AG04450 (cell line): ENCODE measurements around the gene SIGLEC11. TPM values are rescaled to one million over a fixed set of nuclear protein-coding genes. Genes with fewer than 3 reads are reported as not detected.

Experiments used
- CTCF ChIA-PET: fragments of 300-600, 350-600 bp; formaldehyde crosslinking; extraction: SDS; loops from one replicate; lab custom pipeline; 2022; ENCODE audit warnings: antibody characterized with exemption, inconsistent platforms; lab: Charles Lee
- POLR2A ChIA-PET: fragments of 350-600 bp; formaldehyde crosslinking; extraction: SDS; loops from one replicate; lab custom pipeline; 2021; ENCODE audit warnings: antibody characterized with exemption, inconsistent platforms; lab: Yijun Ruan, JAX
- DNase-seq: peaks from one replicate; pipeline ENCODE4 v3.0.0-alpha.2; 2011; ENCODE audit warnings: low read depth, low spot score
- H3K27ac ChIP-seq: one replicate; pipeline ENCODE4 v1.5.1; 2012; ENCODE audit warnings: low read depth, low read length, control low read depth
- H3K27me3 ChIP-seq: one replicate; pipeline ENCODE4 v1.6.0; 2012; ENCODE audit warnings: low read length; ENCODE audit not compliant: control insufficient read depth, insufficient read depth
- H3K4me3 ChIP-seq: 2 replicates; pipeline ENCODE4 v1.5.1; 2011; ENCODE audit warnings: mild to moderate bottlenecking, low read depth, low read length, control low read depth
- H3K9me3 ChIP-seq: 2 replicates; pipeline ENCODE4 v1.5.1; 2012; ENCODE audit warnings: low read length; ENCODE audit not compliant: control insufficient read depth, insufficient read depth
- CTCF ChIP-seq: IDR thresholded peaks from 2 replicates; pipeline ENCODE4 v1.5.1; 2011; ENCODE audit warnings: low read depth, low read length, control low read depth, inconsistent platforms
- polyA plus RNA-seq: library from polyadenylated mRNA; depleted of rRNA; stranded (reverse); fragments of >200 nt; gene quantifications from 2 replicates; pipeline ENCODE4 v1.2.3, GENCODE V29; 2011

SIGLEC11 gene
- polyA plus RNA-seq, 1 experiment: not detected

GRCh38 chr19:49920624-49921363 lies 40.2 kb downstream of the SIGLEC11 start:
- DNase-seq: no peak
- POLR2A ChIA-PET: no interaction called here
- no peaks in the 10 kb centered on the region; the same call in 1 of the 2 replicates for H3K9me3 ChIP-seq
- no peaks in the 10 kb centered on the region for H3K27me3 ChIP-seq
- CTCF ChIA-PET: no interaction called here
- no peak for TF ChIP-seq CTCF
- H3K4me3 ChIP-seq: no peak overlapping the region
- no peak overlapping the region for H3K27ac ChIP-seq

GRCh38 chr19:49918089-49918488 lies 42.9 kb downstream of the SIGLEC11 start:
- Histone ChIP-seq H3K27me3 (no peaks in the 10 kb centered on the region), H3K9me3 (no peaks in the 10 kb centered on the region; the same call in 1 of the 2 replicates), H3K4me3 (no peak overlapping the region), H3K27ac (no peak overlapping the region)
- no peak for DNase-seq
- POLR2A ChIA-PET: no interaction called here
- CTCF ChIA-PET: no interaction called here
- no peak for TF ChIP-seq CTCF

- Histone ChIP-seq H3K9me3 (no peaks in the 10 kb centered on the region; the same call in 1 of the 2 replicates), H3K27me3 (no peaks in the 10 kb centered on the region), H3K27ac (no peak overlapping the region), H3K4me3 (no peak overlapping the region)
- CTCF ChIA-PET: no interaction called here
- POLR2A ChIA-PET: no interaction called here
- no peak for TF ChIP-seq CTCF
- DNase-seq: no peak
Observed at GRCh38 chr19:49916839-49917733, 43.9 kb downstream of the SIGLEC11 start.

GRCh38 chr19:49915271-49915670 lies 45.7 kb downstream of the SIGLEC11 start:
- H3K4me3 ChIP-seq: no peak overlapping the region
- H3K27ac ChIP-seq: no peak overlapping the region
- DNase-seq: no peak
- H3K27me3 ChIP-seq: no peaks in the 10 kb centered on the region
- POLR2A ChIA-PET: interaction anchor here (0.7 kb wide), 1 partner anchor 62 kb away, joined by 8 read pairs; no protein-coding TSS in a partner anchor
- CTCF ChIA-PET: interaction anchor here (0.6 kb wide), 1 partner anchor 48 kb away, joined by 3 read pairs; the partner anchor contains the start of gene PNKP
- H3K9me3 ChIP-seq: no peaks in the 10 kb centered on the region
- no peak for TF ChIP-seq CTCF
